K562 (cell line): ENCODE measurements around the gene SRGN. TPM values are rescaled to one million over a fixed set of nuclear protein-coding genes. Genes with fewer than 3 reads are reported as not detected.

Experiments
- ATAC-seq: fragments of 200-7000 bp; cut with Tn5 transposase; 3 replicates; pipeline ENCODE4 v1.9.1; 2020; ENCODE audit warnings: moderate library complexity
- BruUV-seq: library from RNA; stranded (reverse); fragments of 400-500 nt; replicated peaks from 2 replicates; lab custom pipeline; 2021; lab: Mats Ljungman, UMichigan
- CTCF ChIA-PET: fragments of 300-600 bp; formaldehyde crosslinking; extraction: SDS; loops from one replicate; lab custom pipeline; 2021; ENCODE audit warnings: low intra/inter-chr PET ratio; lab: Yijun Ruan, JAX
- POLR2A ChIA-PET: fragments of 300-600, 350-650 bp; sonication (Branson Sonifier 250); formaldehyde crosslinking; extraction: SDS; loops from one replicate; lab custom pipeline; 2021; ENCODE audit warnings: antibody characterized with exemption, inconsistent platforms; lab: Yijun Ruan, JAX
- DNase-seq, 4 experiments: peaks; one replicate each; pipeline versions ENCODE4 v3.0.0 to v3.0.0-alpha.2; 2011 to 2018; ENCODE audit warnings: low spot score in 3 of 4, mixed read lengths in 3 of 4; ENCODE audit errors: extremely low read depth in 1 of 4
- FAIRE-seq: peaks from 2 replicates; lab custom pipeline; 2011; peaks lifted over from hg19 to GRCh38; lab: Jason Lieb, UNC
- H2AFZ ChIP-seq: 2 replicates; pipeline ENCODE4 v1.6.0; 2011; ENCODE audit warnings: low read depth, low read length, control low read depth, inconsistent platforms
- H3K27ac ChIP-seq: fragments of 200-600 bp; 3 replicates; pipeline ENCODE4 v1.8.0; 2011; ENCODE audit warnings: low read depth, mild to moderate bottlenecking, control low read depth, inconsistent platforms, low read length, moderate library complexity, mixed read lengths; ENCODE audit errors: extremely low read depth
- H3K27me3 ChIP-seq, 2 experiments: fragments of 300-600 bp in 1 of 2; 2 replicates in 1 of 2; 3 replicates in 1 of 2; pipeline versions ENCODE4 v1.6.0 to v1.8.0; 2011; ENCODE audit warnings: inconsistent platforms in 2 of 2, low read length in 2 of 2, mild to moderate bottlenecking in 1 of 2, mixed read lengths in 1 of 2, moderate library complexity in 1 of 2; ENCODE audit not compliant: control insufficient read depth in 2 of 2, insufficient read depth in 2 of 2
- H3K36me3 ChIP-seq: fragments of 300-600 bp; 3 replicates; pipeline ENCODE4 v1.8.0; 2011; ENCODE audit warnings: mild to moderate bottlenecking, low read length, inconsistent platforms; ENCODE audit not compliant: control insufficient read depth, insufficient read depth
- H3K4me1 ChIP-seq, 2 experiments: fragments of 200-600 bp in 1 of 2; replicated peaks in 1 of 2; 2 replicates in 1 of 2; 3 replicates in 1 of 2; pipeline versions ENCODE4 v1.5.1 to v1.8.0; 2011; ENCODE audit warnings: inconsistent platforms in 2 of 2, low read length in 2 of 2, mild to moderate bottlenecking in 1 of 2, mixed read lengths in 1 of 2, moderate library complexity in 1 of 2; ENCODE audit not compliant: control insufficient read depth in 2 of 2, insufficient read depth in 2 of 2
- H3K4me2 ChIP-seq: 2 replicates; pipeline ENCODE4 v1.6.1; 2011; ENCODE audit warnings: low read length, control low read depth, inconsistent platforms, mixed read lengths; ENCODE audit not compliant: insufficient read depth
- H3K4me3 ChIP-seq: fragments of 200-600 bp; sonication (generic), shearing (Covaris generic); 2 replicates; pipeline ENCODE4 v1.5.1; 2016; ENCODE audit warnings: control low read depth, inconsistent platforms
- H3K79me2 ChIP-seq: fragments of 200-600 bp; 3 replicates; pipeline ENCODE4 v1.8.0; 2011; ENCODE audit warnings: low read length, inconsistent platforms; ENCODE audit not compliant: control insufficient read depth, insufficient read depth
- H3K9ac ChIP-seq, 2 experiments: 2 replicates each; pipeline versions ENCODE4 v1.6.0 to v1.6.1; 2011; ENCODE audit warnings: low read depth in 2 of 2, low read length in 2 of 2, control low read depth in 1 of 2, inconsistent platforms in 1 of 2, mild to moderate bottlenecking in 1 of 2, mixed read lengths in 1 of 2; ENCODE audit not compliant: insufficient read depth in 1 of 2
- H3K9me1 ChIP-seq: one replicate; pipeline ENCODE4 v1.6.0; 2011; ENCODE audit warnings: inconsistent platforms, mild to moderate bottlenecking, low read length, moderate library complexity; ENCODE audit not compliant: control insufficient read depth, insufficient read depth
- H3K9me3 ChIP-seq: replicated peaks from 2 replicates; pipeline ENCODE4 v1.5.1; 2011; ENCODE audit warnings: low read depth, low read length, inconsistent platforms; ENCODE audit not compliant: control insufficient read depth, insufficient read depth
- H4K20me1 ChIP-seq: replicated peaks from 2 replicates; pipeline ENCODE4 v1.6.1; 2011; ENCODE audit warnings: low read length, inconsistent platforms, mixed read lengths; ENCODE audit not compliant: control insufficient read depth, insufficient read depth
- E4F1 ChIP-seq: fragments of 250-450 bp; sonication (Bioruptor Pico); IDR thresholded peaks from 2 replicates; pipeline ENCODE4 v1.5.0; 2021; ENCODE audit warnings: mild to moderate bottlenecking, borderline replicate concordance
- PBX2 ChIP-seq, 2 experiments: IDR thresholded peaks in 1 of 2; conservative IDR thresholded peaks in 1 of 2; 2 replicates each; pipeline ENCODE4 v1.6.1; 2016; ENCODE audit warnings: low read depth in 2 of 2, mild to moderate bottlenecking in 1 of 2, missing compliant biosample characterization in 1 of 2, missing genetic modification characterization in 1 of 2, moderate library complexity in 1 of 2
- POLR3A ChIP-seq: IDR thresholded peaks from 2 replicates; pipeline ENCODE4 v1.6.1; 2011; ENCODE audit warnings: borderline replicate concordance, mild to moderate bottlenecking, moderate library complexity; ENCODE audit not compliant: insufficient read length, insufficient read depth; ENCODE audit errors: extremely low read depth
- SIN3B ChIP-seq: fragments of 450-650 bp; IDR thresholded peaks from 2 replicates; pipeline ENCODE4 v1.6.1; 2017; ENCODE audit warnings: low read depth, mild to moderate bottlenecking, moderate library complexity
- SNAPC5 ChIP-seq: fragments of 250-450 bp; sonication (Bioruptor Pico); IDR thresholded peaks from 2 replicates; pipeline ENCODE4 v1.8.0; 2021; ENCODE audit warnings: moderate library complexity, mild to moderate bottlenecking, inconsistent platforms
- THRB ChIP-seq: fragments of 450-650 bp; formaldehyde crosslinking; conservative IDR thresholded peaks from 2 replicates; pipeline ENCODE4 v1.4.0; 2022; ENCODE audit warnings: mild to moderate bottlenecking, missing genetic modification characterization
- WGBS: fragments of 100-300 bp; shearing (Covaris generic); methylation state at CpG from one replicate; pipeline ENCODE4 v1.1.6; 2016; ENCODE audit warnings: low coverage, mixed read lengths; ENCODE audit not compliant: insufficient coverage; ENCODE audit errors: missing lambda C conversion rate; 5-methylcytosine and 5-hydroxymethylcytosine counted together
- in situ Hi-C: fragments of 300-500 bp; cut with MboI; formaldehyde crosslinking; loops from 4 replicates; pipeline ENCODE4 v1.15.0; 2018; ENCODE audit warnings: inconsistent platforms, mixed read lengths
- intact Hi-C: fragments of 100-400 bp; cut with micrococcal nuclease; formaldehyde crosslinking; loops from 2 replicates; pipeline ENCODE4 v1.14.2; 2022
- polyA plus RNA-seq, 8 experiments: library from polyadenylated mRNA; depleted of rRNA in 4 of 8; stranded (reverse) in 5 of 8; unstranded in 3 of 8; fragments of >200 nt; fragmentation: Nextera tagmentation in 2 of 8; fragmentation: Illumina TruSeq in 1 of 8; extraction: Ambion mirVana in 2 of 8; extraction: Trizol in 1 of 8; gene quantifications; 2 replicates each; pipeline versions ENCODE4 v1.2.1 to v1.2.3, GENCODE V29; 2011 to 2014; ENCODE audit warnings: inconsistent platforms in 1 of 8, missing spikeins in 1 of 8
- total RNA-seq, 7 experiments: library from RNA; depleted of rRNA in 6 of 7; stranded (reverse); fragments of >200 nt in 6 of 7; fragmentation: Illumina TruSeq in 2 of 7; extraction: Trizol in 2 of 7; gene quantifications; 2 replicates each; pipeline versions ENCODE4 v1.2.1 to v1.2.3, GENCODE V29; 2011 to 2021; ENCODE audit warnings: low replicate concordance in 1 of 7

Gene SRGN
- total and polyA plus RNA-seq, 9 of the 15 experiments (the other 6 are each of a cell fraction or from before 2014, with no cell fraction given), result 136 to 304 (median 180) TPM

DNA sequence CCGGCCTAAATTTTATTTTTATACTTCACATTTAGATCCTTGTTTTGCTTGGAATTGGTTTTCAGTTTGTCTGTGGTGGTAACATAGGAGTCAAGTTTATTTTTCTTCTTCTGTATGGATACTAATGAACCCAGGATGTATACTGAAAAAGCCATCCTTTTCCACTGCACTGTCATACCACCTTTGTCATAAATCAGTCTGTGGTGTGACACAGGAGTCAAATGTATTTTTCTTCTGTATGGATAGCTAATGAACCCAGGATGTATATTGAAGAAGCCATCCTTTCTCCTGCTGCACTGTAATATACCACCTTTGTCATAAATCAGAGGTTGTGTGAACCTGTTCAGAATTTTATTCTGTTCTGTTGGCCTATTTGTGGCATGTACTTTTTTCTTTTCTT, 57.4 kb downstream of the SRGN start:
- no peaks in the 10 kb centered on the region for H3K27me3 ChIP-seq
- H3K9ac ChIP-seq, result no peak overlapping the region
- POLR2A ChIA-PET, result no interaction called here
- no peaks in the 10 kb centered on the region for H3K9me3 ChIP-seq
- peaks cover 87% of the 10 kb centered on the region for H3K79me2 ChIP-seq
- H3K4me2 ChIP-seq, result no peak overlapping the region
- ATAC-seq (no peak), FAIRE-seq (no peak), DNase-seq (no peak)
- in situ Hi-C loops (no loop called here), intact Hi-C loops (no loop called here)
- H3K4me1 ChIP-seq, result no peaks in the 10 kb centered on the region; a peak in 1 of 5 replicates
- no peak overlapping the region for H2AFZ ChIP-seq
- 69% methylated on average over 1 of the region's 1 CpG for WGBS
- BruUV-seq, result no TSS peak
- peaks cover 16% of the 10 kb centered on the region; the same call in 1 of the 3 replicates for H3K36me3 ChIP-seq
- CTCF ChIA-PET, result no interaction called here
- H4K20me1 ChIP-seq, result no peaks in the 10 kb centered on the region
- H3K9me1 ChIP-seq, result no peaks in the 10 kb centered on the region
- no peak overlapping the region for H3K27ac ChIP-seq
- H3K4me3 ChIP-seq, result no peak overlapping the region
- TF ChIP-seq SIN3B (no peak), THRB (no peak), E4F1 (CRISPR knock-in tag) (no peak), SNAPC5 (CRISPR knock-in tag) (no peak), PBX2 (CRISPR knock-in tag; IDR thresholded peaks at IDR 0.05; ENCODE audit: low read depth) (no peak), PBX2 (tag; conservative IDR thresholded peaks at IDR 0.05; ENCODE audit: low read depth) (0 out of 2 replicates have a peak, but pooled peaks have one; percentile 36), POLR3A (no peak)
